HCT116 (cell line): Measurements from ENCODE around the gene KCNH6. TPM values are rescaled to one million over a fixed set of nuclear protein-coding genes. Genes with fewer than 3 reads are reported as not detected.

Experiments
- ATAC-seq: fragments of 200-7000 bp; cut with Tn5 transposase; 2 replicates; pipeline ENCODE4 v1.9.1; 2020; ENCODE audit warnings: mild to moderate bottlenecking, moderate library complexity
- BruUV-seq: library from RNA; stranded (reverse); fragments of 400-500 nt; replicated peaks from 2 replicates; lab custom pipeline; 2021; lab: Mats Ljungman, UMichigan
- CTCF ChIA-PET: fragments of 300-600 bp; sonication (Branson Sonifier 250); formaldehyde crosslinking; loops from one replicate; lab custom pipeline; 2021; ENCODE audit warnings: antibody characterized with exemption; lab: Charles Lee
- POLR2A ChIA-PET: fragments of 300-600, 350-600 bp; sonication (Branson Sonifier 250); formaldehyde crosslinking; loops from one replicate; lab custom pipeline; 2021; ENCODE audit warnings: antibody characterized with exemption; lab: Charles Lee
- RAD21 ChIA-PET, 2 experiments: fragments of 300-600 bp; sonication (Branson Sonifier 250); formaldehyde crosslinking; loops; one replicate each; lab custom pipeline; 2023; ENCODE audit warnings: low total read pairs in 2 of 2; ENCODE audit not compliant: uncharacterized antibody in 2 of 2, unreplicated experiment in 2 of 2, low non-redundant PET in 1 of 2; lab: Charles Lee
- DNase-seq: peaks from one replicate; pipeline ENCODE4 v3.0.0-alpha.2; 2010; ENCODE audit warnings: low read depth, low spot score
- H2AFZ ChIP-seq: fragments of 200-600 bp; shearing (Covaris generic), sonication (generic); 2 replicates; pipeline ENCODE4 v1.6.1; 2017; ENCODE audit warnings: low read depth, mixed run types, mixed read lengths, antibody characterized with exemption, low read length; ENCODE audit not compliant: poor library complexity, severe bottlenecking
- H3K27ac ChIP-seq: 2 replicates; pipeline ENCODE4 v1.5.1; 2012; ENCODE audit warnings: low read depth, low read length
- H3K27me3 ChIP-seq: fragments of 200-600 bp; sonication (generic); 2 replicates; pipeline ENCODE4 v1.6.1; 2016; ENCODE audit warnings: mixed run types, low read length, mixed read lengths; ENCODE audit not compliant: insufficient read depth
- H3K36me3 ChIP-seq, 2 experiments: fragments of 200-500 bp in 1 of 2; fragments of 200-600 bp in 1 of 2; sonication (Bioruptor generic) in 1 of 2; sonication (generic) in 1 of 2; 2 replicates each; pipeline versions ENCODE4 v1.5.1 to v1.6.1; 2014 to 2016; ENCODE audit warnings: low read length in 2 of 2, inconsistent platforms in 1 of 2, mixed read lengths in 1 of 2, mixed run types in 1 of 2; ENCODE audit not compliant: insufficient read depth in 2 of 2, control insufficient read depth in 1 of 2
- H3K4me1 ChIP-seq, 2 experiments: fragments of 200-600 bp in 1 of 2; sonication (generic) in 1 of 2; 2 replicates each; pipeline versions ENCODE4 v1.5.1 to v1.6.1; 2012 to 2017; ENCODE audit warnings: low read length in 2 of 2, inconsistent platforms in 1 of 2, mild to moderate bottlenecking in 1 of 2, mixed read lengths in 1 of 2, mixed run types in 1 of 2, moderate library complexity in 1 of 2; ENCODE audit not compliant: insufficient read depth in 2 of 2, control insufficient read depth in 1 of 2
- H3K4me2 ChIP-seq: fragments of 200-600 bp; sonication (generic); 2 replicates; pipeline ENCODE4 v1.6.1; 2017; ENCODE audit warnings: mixed run types, low read length, mixed read lengths
- H3K4me3 ChIP-seq, 2 experiments: fragments of 200-600 bp in 1 of 2; sonication (generic) in 1 of 2; replicated peaks in 1 of 2; 2 replicates each; pipeline ENCODE4 v1.5.1; 2011 to 2016; ENCODE audit warnings: low read length in 2 of 2, control low read depth in 1 of 2, low read depth in 1 of 2, mild to moderate bottlenecking in 1 of 2, mixed read lengths in 1 of 2, mixed run types in 1 of 2
- H3K79me2 ChIP-seq: fragments of 200-600 bp; sonication (generic); 2 replicates; pipeline ENCODE4 v1.6.1; 2017; ENCODE audit warnings: mild to moderate bottlenecking, mixed run types, low read length, moderate library complexity, mixed read lengths; ENCODE audit not compliant: insufficient read depth
- H3K9ac ChIP-seq: fragments of 200-600 bp; sonication (generic); 2 replicates; pipeline ENCODE4 v1.6.1; 2016; ENCODE audit warnings: low read length, mixed read lengths
- H3K9me2 ChIP-seq: fragments of 200-600 bp; sonication (generic), shearing (Covaris generic); 2 replicates; pipeline ENCODE4 v1.6.1; 2017; ENCODE audit warnings: mixed run types, mild to moderate bottlenecking, moderate library complexity; ENCODE audit not compliant: insufficient read depth
- H3K9me3 ChIP-seq, 2 experiments: fragments of 200-500 bp in 1 of 2; fragments of 200-600 bp in 1 of 2; sonication (Bioruptor generic) in 1 of 2; sonication (generic) in 1 of 2; 2 replicates each; pipeline ENCODE4 v1.6.1; 2014 to 2017; ENCODE audit warnings: low read length in 2 of 2, mixed read lengths in 2 of 2, inconsistent platforms in 1 of 2, low read depth in 1 of 2, mild to moderate bottlenecking in 1 of 2, mixed run types in 1 of 2, moderate library complexity in 1 of 2; ENCODE audit not compliant: control insufficient read depth in 1 of 2, insufficient read depth in 1 of 2
- H4K20me1 ChIP-seq: fragments of 200-600 bp; sonication (generic), shearing (Covaris generic); 2 replicates; pipeline ENCODE4 v1.6.1; 2017; ENCODE audit warnings: mixed run types, mild to moderate bottlenecking, moderate library complexity; ENCODE audit not compliant: insufficient read depth
- CEBPB ChIP-seq: IDR thresholded peaks from 2 replicates; pipeline ENCODE4 v1.6.1; 2012; ENCODE audit warnings: low read depth
- EGR1 ChIP-seq: IDR thresholded peaks from 2 replicates; pipeline ENCODE4 v1.6.1; 2012; ENCODE audit warnings: low read depth
- ELF1 ChIP-seq: IDR thresholded peaks from 2 replicates; pipeline ENCODE4 v1.6.1; 2012; ENCODE audit warnings: low read depth, borderline replicate concordance
- EZH2 ChIP-seq: fragments of 200-600 bp; sonication (generic); IDR thresholded peaks from 2 replicates; pipeline ENCODE4 v1.6.1; 2017; ENCODE audit warnings: antibody characterized with exemption, mixed run types
- FOSL1 ChIP-seq: IDR thresholded peaks from 2 replicates; pipeline ENCODE4 v1.6.1; 2012; ENCODE audit warnings: low read depth
- JUND ChIP-seq: IDR thresholded peaks from 2 replicates; pipeline ENCODE4 v1.6.1; 2012
- POLR2A ChIP-seq: IDR thresholded peaks from 2 replicates; pipeline ENCODE4 v1.7.0; 2011; ENCODE audit warnings: borderline replicate concordance; ENCODE audit not compliant: insufficient read depth, insufficient read length; ENCODE audit errors: extremely low read depth
- POLR2AphosphoS5 ChIP-seq: IDR thresholded peaks from 2 replicates; pipeline ENCODE4 v1.6.1; 2011; ENCODE audit warnings: mild to moderate bottlenecking, low read depth, low read length, moderate library complexity
- SIN3A ChIP-seq: IDR thresholded peaks from 2 replicates; pipeline ENCODE4 v1.6.1; 2012; ENCODE audit warnings: low read depth
- SP1 ChIP-seq: IDR thresholded peaks from 2 replicates; pipeline ENCODE4 v1.6.1; 2012; ENCODE audit warnings: low read depth
- SRF ChIP-seq: IDR thresholded peaks from 2 replicates; pipeline ENCODE4 v1.6.1; 2012; ENCODE audit warnings: low read depth
- intact Hi-C: fragments of 100-400 bp; cut with micrococcal nuclease; formaldehyde crosslinking; loops from 2 replicates; pipeline ENCODE4 v1.10.0; 2022
- total RNA-seq: library from RNA; stranded (reverse); gene quantifications from one replicate; pipeline ENCODE4 v1.2.1, GENCODE V29; 2021; ENCODE audit not compliant: unreplicated experiment
- TF ChIP-seq, protein P1 (sequence below): IDR thresholded peaks from 2 replicates; pipeline ENCODE4 v1.6.1; 2012; ENCODE audit warnings: low read depth
- TF ChIP-seq, protein P2 (sequence below): IDR thresholded peaks from 2 replicates; pipeline ENCODE4 v1.6.1; 2012

KCNH6 gene
- total RNA-seq, 1 experiment from 2014 or later, result not detected

DNA sequence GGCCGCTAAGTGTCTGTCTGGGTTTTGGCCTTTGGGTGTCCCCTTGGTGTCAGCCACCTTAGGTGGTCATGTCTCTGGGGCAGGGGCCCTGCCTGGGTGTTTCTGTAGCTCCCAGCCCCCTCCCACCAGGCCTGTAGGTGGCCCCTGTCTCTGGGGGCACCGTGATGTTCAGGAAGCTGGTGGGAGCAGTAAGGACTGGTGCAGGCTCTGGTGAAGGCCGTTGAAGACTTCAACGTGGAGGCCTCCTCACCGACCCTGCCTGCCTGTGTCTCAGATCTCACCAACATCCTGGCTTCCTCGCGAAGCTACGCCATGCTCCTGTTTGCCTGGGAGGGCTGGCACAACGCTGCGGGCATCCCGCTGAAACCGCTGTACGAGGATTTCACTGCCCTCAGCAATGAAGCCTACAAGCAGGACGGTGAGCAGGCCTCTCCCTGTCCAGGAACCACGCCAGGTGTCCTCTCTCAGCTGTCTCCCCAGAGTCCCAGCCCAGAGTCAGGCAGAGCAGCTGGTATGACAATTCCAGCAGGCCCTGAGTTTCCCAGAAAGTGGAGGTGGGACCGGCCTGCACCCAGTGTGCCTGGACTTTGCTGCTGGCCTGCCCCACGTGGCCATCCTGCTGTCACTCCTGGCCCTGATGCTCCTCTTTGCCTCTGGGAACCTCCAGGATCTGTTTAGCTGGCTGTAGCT is 43.5 kb upstream of the KCNH6 start:
- H3K9me2 ChIP-seq, result no peaks in the 10 kb centered on the region
- no peaks in the 10 kb centered on the region for H3K9me3 ChIP-seq
- H3K4me2 ChIP-seq, result peak overlapping the region; percentile 88; the same call in 1 of the 2 replicates
- H2AFZ ChIP-seq, result no peak overlapping the region
- BruUV-seq, result no TSS peak
- no peak for DNase-seq
- H3K79me2 ChIP-seq, result no peaks in the 10 kb centered on the region
- RAD21 ChIA-PET, result interaction anchor here (1.0 to 3.6 kb wide), 9 partner anchors 34 to 133 kb away, joined by 3 to 21 read pairs (median 9); partner anchors contain the start of gene CYB561 (in 1 of the 2)
- H3K27me3 ChIP-seq, result no peaks in the 10 kb centered on the region
- no peak overlapping the region; the same call in 1 of the 2 replicates for H3K27ac ChIP-seq
- no peak for ATAC-seq
- POLR2A ChIA-PET, result interaction anchor here (1.3 to 1.6 kb wide), 2 partner anchors 35 to 44 kb away, joined by 5 to 6 read pairs; no protein-coding TSS in a partner anchor
- CTCF ChIA-PET, result interaction anchor here (1.0 to 5.7 kb wide), 18 partner anchors 9 to 889 kb away, joined by 3 to 92 read pairs (median 7); partner anchors contain the start of genes CCDC47 and DDX42
- no peak overlapping the region for H3K4me3 ChIP-seq
- peaks cover 13 to 44% of the 10 kb centered on the region in 2 experiments for H3K4me1 ChIP-seq
- no peak overlapping the region; the same call in 1 of the 2 replicates for H3K9ac ChIP-seq
- no peak for TF ChIP-seq CEBPB
- no peak for TF ChIP-seq EZH2
- no peak for TF ChIP-seq POLR2A
- no peak for TF ChIP-seq EGR1
- TF ChIP-seq, protein P1, sequence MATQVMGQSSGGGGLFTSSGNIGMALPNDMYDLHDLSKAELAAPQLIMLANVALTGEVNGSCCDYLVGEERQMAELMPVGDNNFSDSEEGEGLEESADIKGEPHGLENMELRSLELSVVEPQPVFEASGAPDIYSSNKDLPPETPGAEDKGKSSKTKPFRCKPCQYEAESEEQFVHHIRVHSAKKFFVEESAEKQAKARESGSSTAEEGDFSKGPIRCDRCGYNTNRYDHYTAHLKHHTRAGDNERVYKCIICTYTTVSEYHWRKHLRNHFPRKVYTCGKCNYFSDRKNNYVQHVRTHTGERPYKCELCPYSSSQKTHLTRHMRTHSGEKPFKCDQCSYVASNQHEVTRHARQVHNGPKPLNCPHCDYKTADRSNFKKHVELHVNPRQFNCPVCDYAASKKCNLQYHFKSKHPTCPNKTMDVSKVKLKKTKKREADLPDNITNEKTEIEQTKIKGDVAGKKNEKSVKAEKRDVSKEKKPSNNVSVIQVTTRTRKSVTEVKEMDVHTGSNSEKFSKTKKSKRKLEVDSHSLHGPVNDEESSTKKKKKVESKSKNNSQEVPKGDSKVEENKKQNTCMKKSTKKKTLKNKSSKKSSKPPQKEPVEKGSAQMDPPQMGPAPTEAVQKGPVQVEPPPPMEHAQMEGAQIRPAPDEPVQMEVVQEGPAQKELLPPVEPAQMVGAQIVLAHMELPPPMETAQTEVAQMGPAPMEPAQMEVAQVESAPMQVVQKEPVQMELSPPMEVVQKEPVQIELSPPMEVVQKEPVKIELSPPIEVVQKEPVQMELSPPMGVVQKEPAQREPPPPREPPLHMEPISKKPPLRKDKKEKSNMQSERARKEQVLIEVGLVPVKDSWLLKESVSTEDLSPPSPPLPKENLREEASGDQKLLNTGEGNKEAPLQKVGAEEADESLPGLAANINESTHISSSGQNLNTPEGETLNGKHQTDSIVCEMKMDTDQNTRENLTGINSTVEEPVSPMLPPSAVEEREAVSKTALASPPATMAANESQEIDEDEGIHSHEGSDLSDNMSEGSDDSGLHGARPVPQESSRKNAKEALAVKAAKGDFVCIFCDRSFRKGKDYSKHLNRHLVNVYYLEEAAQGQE, result no peak
- no peak for TF ChIP-seq SIN3A
- no peak for TF ChIP-seq JUND
- no peak for TF ChIP-seq SP1
- TF ChIP-seq, protein P2, sequence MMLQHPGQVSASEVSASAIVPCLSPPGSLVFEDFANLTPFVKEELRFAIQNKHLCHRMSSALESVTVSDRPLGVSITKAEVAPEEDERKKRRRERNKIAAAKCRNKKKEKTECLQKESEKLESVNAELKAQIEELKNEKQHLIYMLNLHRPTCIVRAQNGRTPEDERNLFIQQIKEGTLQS, result no peak
- no peak for TF ChIP-seq SRF
- no peak for TF ChIP-seq ELF1
- no peak for TF ChIP-seq POLR2AphosphoS5
- no peak for TF ChIP-seq FOSL1
- no peaks in the 10 kb centered on the region for H3K36me3 ChIP-seq
- H4K20me1 ChIP-seq, result no peaks in the 10 kb centered on the region
- intact Hi-C loops, result loop anchor here (1.0 to 2.0 kb wide), 2 partner anchors 33 to 54 kb away; partner anchors contain the start of gene CYB561
